NCI-H82 (cell line): ENCODE results near the gene RASAL2.
"Not testable (repeated sequence)": the region's sequence is repeated elsewhere in the genome, so short reads cannot be mapped to it uniquely, and the experiment has no call there.

Source experiments
- DNase-seq: peaks from one replicate; lab custom pipeline; 2025; lab: John Stamatoyannopoulos, UW

The RASAL2 gene

GRCh38 chr1:178071811-178072210 lies 22.1 kb upstream of the RASAL2 start:
- DNase-seq, result no peak

- no peak for DNase-seq
Observed at GRCh38 chr1:178072326-178072725, 21.6 kb upstream of the RASAL2 start.

GRCh38 chr1:178075333-178075732 lies 18.6 kb upstream of the RASAL2 start:
- DNase-seq, result peak; percentile 38

GRCh38 chr1:178076607-178077006 lies 17.3 kb upstream of the RASAL2 start:
- DNase-seq, result no peak

- no peak for DNase-seq
Observed at GRCh38 chr1:178077917-178078316, 16.0 kb upstream of the RASAL2 start.

GRCh38 chr1:178086294-178086693 lies 7.6 kb upstream of the RASAL2 start:
- no peak for DNase-seq

- no peak for DNase-seq
Observed at GRCh38 chr1:178086766-178087165, 7.1 kb upstream of the RASAL2 start.

- DNase-seq, result peak; percentile 14
Observed at GRCh38 chr1:178088651-178089050, 5.3 kb upstream of the RASAL2 start.

GRCh38 chr1:178091454-178091853 lies 2.5 kb upstream of the RASAL2 start:
- not testable (repeated sequence) for DNase-seq

GRCh38 chr1:178091986-178092745 lies 1.7 kb upstream of the RASAL2 start:
- DNase-seq, result no peak

- DNase-seq, result peak; percentile 89
Observed at GRCh38 chr1:178092878-178093493, 918 bp upstream of the RASAL2 start.

GRCh38 chr1:178093494-178093950 lies 382 bp upstream of the RASAL2 start:
- DNase-seq, result peak; percentile 99

- DNase-seq, result peak; percentile 64
Observed at GRCh38 chr1:178094739-178095645, 1.1 kb downstream of the RASAL2 start.

- no peak for DNase-seq
Observed at GRCh38 chr1:178096421-178096820, 2.5 kb downstream of the RASAL2 start.

GRCh38 chr1:178098262-178098661 lies 4.4 kb downstream of the RASAL2 start:
- DNase-seq, result no peak

- DNase-seq, result no peak
Observed at GRCh38 chr1:178101266-178101630, 7.3 kb downstream of the RASAL2 start.

- DNase-seq, result no peak
Observed at GRCh38 chr1:178101654-178102053, 7.8 kb downstream of the RASAL2 start.

GRCh38 chr1:178102218-178102617 lies 8.3 kb downstream of the RASAL2 start:
- DNase-seq, result no peak

GRCh38 chr1:178107823-178108222 lies 13.9 kb downstream of the RASAL2 start:
- DNase-seq, result no peak

- DNase-seq, result no peak
Observed at GRCh38 chr1:178109348-178110143, 15.6 kb downstream of the RASAL2 start.

- DNase-seq, result no peak
Observed at GRCh38 chr1:178115260-178115659, 21.4 kb downstream of the RASAL2 start.

- DNase-seq, result no peak
Observed at GRCh38 chr1:178118524-178118923, 24.6 kb downstream of the RASAL2 start.
